ENCODE results near the gene CA12.
"Not testable (repeated sequence)": the region's sequence is repeated elsewhere in the genome, so short reads cannot be mapped to it uniquely, and the experiment has no call there.

The CA12 gene

GRCh38 chr15:63357061-63357460 lies 24.6 kb downstream of the CA12 start:
- DNase-seq, result no peak

GRCh38 chr15:63354821-63355650 lies 26.6 kb downstream of the CA12 start:
- DNase-seq, result no peak

- DNase-seq, result no peak
Measured at GRCh38 chr15:63353887-63354286, 27.8 kb downstream of the CA12 start.

GRCh38 chr15:63353261-63353660 lies 28.4 kb downstream of the CA12 start:
- DNase-seq, result no peak

GRCh38 chr15:63352808-63353207 lies 28.8 kb downstream of the CA12 start:
- no peak for DNase-seq

GRCh38 chr15:63351170-63351569 lies 30.5 kb downstream of the CA12 start:
- DNase-seq, result no peak

GRCh38 chr15:63350178-63350621 lies 31.4 kb downstream of the CA12 start:
- no peak for DNase-seq

GRCh38 chr15:63349621-63350020 lies 32.0 kb downstream of the CA12 start:
- DNase-seq, result no peak

GRCh38 chr15:63349156-63349555 lies 32.5 kb downstream of the CA12 start:
- DNase-seq, result no peak

GRCh38 chr15:63348392-63348791 lies 33.3 kb downstream of the CA12 start:
- no peak for DNase-seq

- DNase-seq, result no peak
Measured at GRCh38 chr15:63347074-63347857, 34.4 kb downstream of the CA12 start.

GRCh38 chr15:63345391-63345752 lies 36.3 kb downstream of the CA12 start:
- DNase-seq, result no peak

- no peak for DNase-seq
Measured at GRCh38 chr15:63344731-63345390, 36.8 kb downstream of the CA12 start.

- DNase-seq, result not testable (repeated sequence)
Measured at GRCh38 chr15:63342996-63343562, 38.6 kb downstream of the CA12 start.

GRCh38 chr15:63341898-63342297 lies 39.7 kb downstream of the CA12 start:
- no peak for DNase-seq

- DNase-seq, result no peak
Measured at GRCh38 chr15:63340878-63341277, 40.8 kb downstream of the CA12 start.

GRCh38 chr15:63340353-63340752 lies 41.3 kb downstream of the CA12 start:
- no peak for DNase-seq

GRCh38 chr15:63339836-63340235 lies 41.8 kb downstream of the CA12 start:
- DNase-seq, result no peak

- DNase-seq, result no peak
Measured at GRCh38 chr15:63339006-63339766, 42.5 kb downstream of the CA12 start.

- DNase-seq, result peak; percentile 37
Measured at GRCh38 chr15:63338170-63338569, 43.5 kb downstream of the CA12 start.

GRCh38 chr15:63337046-63337445 lies 44.6 kb downstream of the CA12 start:
- no peak for DNase-seq

- DNase-seq, result no peak
Measured at GRCh38 chr15:63335543-63336240, 46.0 kb downstream of the CA12 start.

Measured in eye (tissue), 1 donor.